ENCODE measurements around the gene CD74. TPM values are rescaled to one million over a fixed set of nuclear protein-coding genes. Genes with fewer than 3 reads are reported as not detected.

Gene CD74
- total RNA-seq, 2 donors from 2014 or later, result 255 to 433 TPM

- no peak for ATAC-seq
- intact Hi-C loops (cut with DNase I), result no loop called here
- DNase-seq, result no peak
Observed at GRCh38 chr5:150401376-150402228, 11.1 kb downstream of the CD74 start.

GRCh38 chr5:150401076-150401375, 11.7 kb downstream of the CD74 start:
- no peak for DNase-seq
- intact Hi-C loops (cut with DNase I), result no loop called here

GRCh38 chr5:150400316-150401075, 12.2 kb downstream of the CD74 start:
- DNase-seq (no peak), ATAC-seq (no peak)
- intact Hi-C loops (cut with DNase I), result no loop called here

More at GRCh38 chr5:150401076-150401375, 11.7 kb downstream of the CD74 start:
- no peak for ATAC-seq

GRCh38 chr5:150399524-150400211, 13.0 kb downstream of the CD74 start:
- DNase-seq (no peak), ATAC-seq (no peak)
- intact Hi-C loops (cut with DNase I), result no loop called here

GRCh38 chr5:150398722-150399523, 13.8 kb downstream of the CD74 start:
- intact Hi-C loops (cut with DNase I), result no loop called here
- ATAC-seq (no peak), DNase-seq (no peak)

GRCh38 chr5:150397782-150398721, 14.7 kb downstream of the CD74 start:
- intact Hi-C loops (cut with DNase I), result no loop called here
- DNase-seq, result no peak

GRCh38 chr5:150397146-150397781, 15.4 kb downstream of the CD74 start:
- ATAC-seq (no peak), DNase-seq (no peak)
- intact Hi-C loops (cut with DNase I), result no loop called here

More at GRCh38 chr5:150397782-150398721, 14.7 kb downstream of the CD74 start:
- ATAC-seq, result no peak

- ATAC-seq (no peak), DNase-seq (no peak)
- intact Hi-C loops (cut with DNase I), result no loop called here
Observed at GRCh38 chr5:150396267-150396666, 16.4 kb downstream of the CD74 start.

- ATAC-seq (no peak), DNase-seq (no peak)
- intact Hi-C loops (cut with DNase I), result no loop called here
Observed at GRCh38 chr5:150395688-150395975, 17.1 kb downstream of the CD74 start.

GRCh38 chr5:150394912-150395687, 17.6 kb downstream of the CD74 start:
- intact Hi-C loops (cut with DNase I), result no loop called here
- DNase-seq, result no peak
- no peak for ATAC-seq

- DNase-seq, result no peak
- intact Hi-C loops (cut with DNase I), result no loop called here
- no peak for ATAC-seq
Observed at GRCh38 chr5:150394131-150394530, 18.6 kb downstream of the CD74 start.

GRCh38 chr5:150393096-150393645, 19.5 kb downstream of the CD74 start:
- DNase-seq (no peak), ATAC-seq (no peak)
- intact Hi-C loops (cut with DNase I), result no loop called here

- ATAC-seq (no peak), DNase-seq (no peak)
- intact Hi-C loops (cut with DNase I), result no loop called here
Observed at GRCh38 chr5:150392680-150393079, 20.0 kb downstream of the CD74 start.

- DNase-seq (no peak), ATAC-seq (no peak)
- intact Hi-C loops (cut with DNase I), result no loop called here
Observed at GRCh38 chr5:150391986-150392385, 20.7 kb downstream of the CD74 start.

- no peak for ATAC-seq
- intact Hi-C loops (cut with DNase I), result no loop called here
- no peak for DNase-seq
Observed at GRCh38 chr5:150391064-150391834, 21.5 kb downstream of the CD74 start.

All from left cardiac atrium (tissue), 4 donors.